ENCODE data around the gene IL34.

IL34 gene

DNA sequence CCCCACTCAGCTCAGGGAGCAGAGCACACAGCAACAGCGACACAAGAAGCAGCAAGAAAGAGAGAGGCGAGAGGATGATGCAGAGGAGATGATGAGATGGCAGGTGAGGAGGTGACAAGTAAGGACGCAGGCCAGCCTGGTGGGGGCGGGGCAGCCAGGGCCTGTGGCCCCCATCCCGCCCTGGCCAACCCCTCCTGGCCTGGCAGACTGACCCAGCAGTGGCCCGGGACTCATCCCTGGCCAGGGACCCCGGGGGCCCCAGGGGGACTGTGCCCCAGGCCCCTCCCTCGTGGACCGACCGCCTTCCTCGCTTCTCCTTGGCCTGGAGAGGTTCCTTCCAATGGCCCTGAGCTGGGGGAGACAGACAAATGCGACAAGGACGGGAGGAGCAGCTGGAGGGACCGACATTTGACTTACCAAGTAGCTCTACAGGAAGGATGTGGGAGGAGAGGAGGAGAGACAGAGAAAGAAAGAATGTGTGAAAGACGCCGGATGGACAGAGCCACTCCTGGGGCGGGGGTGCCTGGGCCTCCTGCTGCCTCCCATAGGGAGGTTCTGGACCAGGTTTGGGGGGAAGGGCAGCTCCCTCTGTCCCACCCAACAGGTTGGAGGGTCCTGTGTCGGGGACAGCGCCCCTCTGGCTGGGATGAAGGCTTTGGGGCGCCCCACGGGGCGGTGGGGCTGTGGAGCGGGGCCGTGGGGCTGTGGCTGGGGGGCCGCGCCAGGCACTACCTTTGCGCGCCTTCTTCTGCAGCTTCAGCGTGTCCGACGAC lies 32.7 kb downstream of the IL34 start:
- DNase-seq: no peak

DNA sequence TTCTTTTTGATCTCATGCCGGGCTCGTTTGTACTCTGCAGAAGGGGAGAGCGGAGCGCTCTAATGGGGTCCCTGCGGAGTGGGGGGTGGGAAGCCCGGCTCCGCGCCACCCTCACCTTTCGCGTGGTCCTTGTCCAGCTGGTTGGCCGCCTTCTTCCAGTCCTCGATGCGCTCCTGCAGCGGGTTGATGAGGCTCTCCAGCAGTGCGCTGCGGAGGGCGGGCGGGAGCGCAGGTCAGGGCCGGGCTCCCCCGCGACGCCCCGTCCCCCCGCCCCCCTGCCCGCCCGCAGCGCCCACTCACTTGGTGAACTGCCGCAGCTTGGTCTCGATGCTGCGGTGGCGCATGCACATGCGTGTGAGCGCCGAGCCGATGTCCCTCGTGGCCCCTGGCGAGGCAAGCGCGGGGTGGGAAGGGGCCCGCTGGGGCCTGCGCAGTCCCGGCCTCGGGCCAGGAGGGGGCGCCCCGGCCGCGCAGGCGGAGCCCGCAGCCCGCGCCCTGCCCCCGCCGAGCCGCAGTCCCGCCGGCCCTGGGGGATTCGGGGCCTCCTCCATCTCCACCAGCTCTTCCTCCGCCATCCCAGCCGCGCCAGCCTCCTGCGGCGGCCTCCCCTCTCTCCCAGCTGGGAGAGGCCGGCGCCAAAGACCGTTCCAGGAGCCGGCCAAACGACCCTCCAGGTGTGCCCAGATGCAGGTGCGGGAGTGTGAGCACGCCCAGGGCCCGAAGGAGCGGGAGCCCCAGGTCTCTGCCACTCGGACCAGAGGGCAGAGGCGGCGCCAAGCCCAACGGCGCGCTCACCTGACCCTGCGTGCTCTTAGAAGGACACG lies 33.5 kb downstream of the IL34 start:
- DNase-seq: no peak

DNA sequence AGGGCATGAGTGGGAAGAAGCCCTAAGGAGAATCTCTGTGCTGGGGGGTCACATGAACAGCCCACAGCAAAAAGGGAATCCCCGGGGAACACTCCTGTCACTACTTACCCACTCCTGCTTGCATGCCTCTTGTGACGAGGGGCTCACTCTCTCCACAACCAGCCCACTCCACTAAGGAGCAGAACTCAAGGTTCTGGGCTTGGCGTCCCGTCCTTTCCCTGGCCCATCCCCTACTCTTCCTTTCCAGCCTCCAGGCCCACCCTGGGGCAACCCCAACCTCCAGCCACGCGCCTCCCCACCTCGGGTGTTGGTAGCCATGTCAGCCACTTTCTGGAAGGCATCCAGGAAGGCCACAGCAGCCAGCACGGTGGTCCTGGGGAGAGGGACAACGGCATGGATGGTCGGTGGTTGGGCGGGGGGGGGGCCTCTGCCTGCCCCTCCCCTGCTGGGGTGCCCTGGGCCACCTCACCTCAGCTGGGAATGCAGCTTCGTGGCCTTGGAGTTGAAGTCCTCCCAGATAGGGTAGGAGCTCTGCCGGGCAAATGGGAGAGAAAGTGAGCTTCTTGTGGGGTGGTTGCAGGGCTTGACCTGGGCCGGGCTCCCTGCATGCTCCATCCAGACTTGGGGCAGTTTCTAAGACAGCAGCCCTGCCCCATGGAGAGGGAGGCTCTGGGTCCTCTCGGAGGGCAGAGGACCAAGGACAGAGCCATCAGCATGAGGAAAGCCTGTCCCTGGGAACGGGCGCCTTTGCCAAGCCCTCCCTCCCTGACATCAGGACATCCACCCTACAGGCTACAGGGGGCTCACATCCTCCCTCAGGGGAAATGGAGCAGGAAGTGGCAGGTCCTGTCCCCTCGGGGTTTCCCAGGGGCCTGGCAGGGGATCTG lies 34.4 kb downstream of the IL34 start:
- DNase-seq: no peak

DNA sequence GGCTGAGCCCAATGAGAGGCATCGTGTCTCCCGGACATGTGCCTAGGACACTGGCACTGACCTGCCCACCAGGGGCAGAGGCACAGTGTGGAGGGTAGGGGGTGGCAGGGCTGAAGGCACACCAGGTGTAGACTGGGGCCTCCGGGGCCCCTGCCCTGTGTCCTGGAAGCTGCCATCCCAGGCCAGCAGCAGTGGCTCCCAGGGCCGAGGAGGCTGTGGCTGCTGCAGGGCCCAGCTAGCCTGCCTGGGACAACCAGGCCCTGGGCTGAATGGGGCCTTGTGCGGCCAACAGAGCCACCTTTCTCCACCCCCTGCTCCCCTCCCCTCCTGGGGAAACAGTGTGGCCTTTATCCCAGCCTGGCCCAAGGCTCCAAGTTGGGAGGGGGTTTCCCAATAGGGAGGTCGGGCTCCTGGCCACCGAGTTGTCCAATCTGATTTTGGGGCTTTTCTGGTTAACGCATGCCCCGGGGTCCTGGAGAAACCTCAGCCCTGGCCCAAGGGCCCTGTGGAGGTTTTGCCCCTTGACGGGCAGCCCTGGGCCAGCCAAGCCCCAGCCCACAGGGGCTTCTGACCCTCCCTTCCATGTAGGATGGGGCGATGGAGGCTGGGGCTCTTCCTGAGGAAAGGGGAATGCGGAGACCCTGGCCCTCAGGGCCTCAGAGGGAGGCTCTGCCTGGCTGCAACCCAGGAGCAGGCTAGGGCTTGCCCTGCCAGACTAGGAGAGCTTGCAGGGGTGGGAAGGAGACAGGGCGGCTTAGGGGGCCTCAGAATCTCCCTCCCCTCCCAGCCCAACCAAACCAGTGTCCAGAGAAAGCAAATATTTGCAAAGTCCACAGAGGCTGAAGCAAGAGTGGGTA lies 35.3 kb downstream of the IL34 start:
- DNase-seq: no peak

DNA sequence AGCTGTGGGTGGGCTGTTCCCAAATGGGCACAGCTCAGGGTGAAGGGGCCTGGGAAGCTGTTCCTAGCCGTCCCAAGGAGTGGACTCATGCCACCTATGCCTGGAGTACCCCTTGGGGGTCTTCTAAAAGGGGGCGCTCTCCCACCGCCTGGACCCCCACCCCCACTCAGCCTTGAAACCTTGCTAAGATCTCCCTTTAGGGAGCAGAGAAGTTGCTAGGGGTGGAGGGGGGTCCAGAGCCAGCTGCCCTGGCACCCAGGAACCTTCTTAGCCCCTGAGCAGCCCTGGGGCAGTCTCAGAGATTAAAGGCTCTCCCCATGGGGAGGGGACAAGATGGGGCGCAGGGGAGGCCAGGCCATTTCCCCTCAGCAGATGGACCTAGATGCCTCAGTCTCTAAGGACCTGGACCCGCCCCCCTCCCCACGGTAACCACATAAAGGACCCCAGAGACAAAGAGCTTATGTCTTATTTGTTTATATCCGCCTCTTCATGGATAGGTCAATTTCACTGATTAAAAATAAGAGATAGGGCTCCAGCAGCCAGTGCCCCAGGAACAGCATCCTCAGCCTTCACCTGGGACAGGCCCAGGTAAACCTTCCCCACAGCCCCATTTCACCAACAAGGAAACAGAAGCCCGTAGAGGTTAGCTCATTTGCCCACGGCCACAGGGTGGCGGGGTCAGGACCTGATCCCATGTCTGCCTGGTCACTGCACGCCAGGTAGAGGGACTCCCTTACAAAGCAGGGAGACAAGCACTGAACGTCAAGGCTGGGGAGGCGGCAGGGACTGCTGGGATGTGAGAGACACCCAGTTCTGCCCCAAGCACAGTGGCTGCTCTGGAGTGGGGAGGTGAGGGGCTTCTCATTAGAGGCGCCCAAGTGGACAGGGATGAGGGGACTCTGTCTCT lies 36.1 kb downstream of the IL34 start:
- no peak for DNase-seq

DNA sequence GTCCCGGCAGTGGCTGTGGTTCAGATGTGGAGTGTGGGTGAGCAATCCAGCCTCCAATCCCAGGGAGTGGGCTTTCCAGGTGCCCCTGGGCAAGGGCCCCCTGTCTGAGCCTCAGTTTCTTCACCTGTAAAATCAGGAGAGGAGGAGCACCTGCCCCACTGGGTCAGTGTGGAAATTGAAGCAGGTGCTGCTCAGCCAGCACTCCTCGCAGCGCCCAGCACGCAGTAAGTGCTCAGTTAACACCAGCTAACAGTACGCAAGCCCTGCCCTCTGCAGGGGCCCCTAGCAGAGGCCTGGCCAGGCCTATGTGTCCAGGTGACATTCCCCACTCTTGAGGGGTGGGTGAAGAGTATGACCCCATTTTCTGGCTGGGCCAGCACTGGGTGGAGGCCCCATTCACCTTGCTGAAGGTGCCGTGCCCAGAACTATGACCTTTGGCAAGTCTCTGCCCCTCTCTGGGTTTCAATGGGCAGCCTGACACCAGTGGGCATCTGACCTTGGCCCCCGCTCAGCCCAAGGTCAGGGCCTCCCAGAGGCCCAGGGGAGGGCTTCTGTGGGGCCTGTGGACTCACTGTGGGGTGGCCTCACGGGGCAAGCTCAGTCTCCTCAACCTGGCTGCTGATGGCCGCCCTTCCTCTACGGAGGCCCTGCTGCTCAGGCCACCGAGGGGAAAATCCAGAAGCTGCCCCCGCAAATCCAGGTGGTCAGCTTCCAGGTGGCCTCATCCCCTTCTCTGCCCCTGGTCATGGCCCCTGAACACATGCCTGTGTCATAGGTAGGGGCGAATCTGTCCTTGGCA lies 37.0 kb downstream of the IL34 start:
- DNase-seq: no peak

DNA sequence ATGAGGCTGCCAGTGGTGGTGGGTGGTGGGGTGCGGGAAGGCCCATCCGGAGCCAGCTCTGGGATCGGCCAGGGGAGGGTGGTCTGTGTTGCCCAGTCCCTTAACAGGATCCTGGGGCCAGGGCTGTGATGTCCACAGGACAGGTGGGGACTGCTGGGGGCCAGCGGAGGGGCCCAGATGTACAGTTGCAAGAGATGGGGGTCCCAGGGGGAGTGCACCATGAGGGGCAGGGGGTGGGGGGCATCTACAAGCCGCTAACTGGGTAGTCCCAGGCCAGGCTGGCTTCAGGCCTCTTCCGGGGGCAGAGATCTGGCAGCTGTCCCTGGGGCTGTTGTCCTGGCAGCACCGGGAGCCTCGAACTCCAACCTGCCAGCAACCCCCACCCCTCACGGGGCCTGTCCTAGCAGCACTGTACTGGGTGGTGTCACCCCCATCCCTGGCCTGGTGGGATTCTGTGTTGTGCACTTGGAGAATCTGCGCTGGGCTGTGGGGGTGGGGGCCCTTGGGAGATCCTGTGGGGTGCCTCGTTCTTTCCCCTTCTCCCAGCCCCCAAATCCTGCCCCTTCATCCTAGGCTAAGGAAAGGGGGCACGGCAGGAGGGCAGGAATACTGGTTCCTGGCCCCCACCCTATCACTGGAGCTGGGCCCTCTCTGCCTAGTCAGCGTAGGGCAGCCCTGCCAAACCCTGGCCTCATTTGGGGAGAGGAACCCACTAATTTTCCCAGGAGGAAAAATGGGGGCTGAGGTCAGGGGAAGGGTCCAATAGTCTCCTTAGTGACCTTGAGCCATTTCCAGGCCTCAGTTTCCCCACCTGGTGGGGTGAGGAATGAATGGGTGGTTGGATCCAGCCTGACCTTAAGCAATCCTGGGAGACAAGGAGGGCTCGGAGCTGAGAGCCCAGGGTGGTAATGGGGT lies 38.0 kb downstream of the IL34 start:
- no peak for DNase-seq

DNA sequence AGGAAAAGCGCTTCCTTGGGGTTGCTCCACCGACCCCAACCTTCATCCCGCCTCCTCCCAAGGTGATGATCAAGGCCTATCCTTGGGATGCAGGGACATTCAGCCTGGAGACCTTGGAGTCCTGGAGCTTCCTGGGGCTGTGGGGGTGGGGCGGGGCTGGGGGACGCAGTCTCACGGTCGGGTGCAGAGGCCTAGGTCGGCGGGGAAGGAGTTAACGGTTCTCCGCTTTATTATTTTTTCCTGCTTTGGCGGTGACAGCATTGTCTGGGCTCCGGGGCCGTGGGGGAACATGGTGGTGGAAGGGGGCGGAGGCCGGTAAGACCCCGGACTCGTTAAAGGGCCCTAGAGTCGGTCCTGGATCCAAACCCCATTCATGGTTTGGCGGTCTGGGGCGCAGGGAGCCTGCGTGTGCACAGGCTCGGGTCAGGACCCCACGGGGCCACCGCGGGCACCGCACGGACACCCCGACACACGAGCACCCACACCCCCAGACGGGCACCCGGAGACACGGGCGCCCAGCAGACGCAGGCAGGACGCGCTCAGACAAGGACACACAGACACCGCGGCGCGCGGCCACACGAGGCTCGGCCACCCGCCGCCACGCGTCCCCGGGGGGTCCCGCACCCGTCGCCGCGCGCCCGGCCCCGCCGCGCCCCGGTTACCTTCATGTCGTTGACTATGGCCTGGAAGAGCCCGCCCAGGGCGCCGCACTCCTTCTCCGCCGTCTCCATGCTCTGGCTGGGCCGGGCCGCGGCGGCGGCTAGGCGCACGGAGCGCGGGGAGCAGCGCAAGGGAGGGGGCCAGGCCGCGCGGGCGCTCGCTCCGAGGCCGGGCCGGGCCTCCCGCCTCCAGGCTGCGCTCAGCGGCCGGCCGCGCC lies 38.9 kb downstream of the IL34 start:
- no peak for DNase-seq

DNA sequence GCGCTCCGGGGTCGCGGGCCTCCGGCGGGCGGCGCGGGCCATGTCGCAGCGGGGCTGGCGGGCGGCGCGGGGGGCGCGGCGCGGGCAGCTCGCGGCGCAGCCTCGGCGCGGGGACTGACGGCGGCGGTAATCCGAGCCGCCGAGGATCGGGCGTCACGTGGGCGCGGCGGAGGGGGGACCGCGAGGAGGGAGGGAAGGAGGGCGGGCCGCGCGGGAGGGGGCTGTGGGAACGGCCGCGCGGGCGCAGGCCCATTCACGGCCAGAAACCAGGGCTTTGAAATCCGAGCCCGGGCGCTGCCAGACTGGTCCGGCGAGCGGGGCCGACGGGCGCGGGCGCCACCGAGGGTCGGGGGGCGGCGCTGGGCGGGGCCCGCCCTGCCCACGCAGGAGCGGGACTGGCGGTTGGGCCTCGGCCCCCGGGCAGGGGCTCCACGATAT lies 39.6 kb downstream of the IL34 start, which contains the start of gene MTSS2:
TSS of gene MTSS2 (minus strand) at position 116 of the 438 bp plus-strand sequence. CDS start 262 bp downstream, outside the sequence.
- no peak for DNase-seq

DNA sequence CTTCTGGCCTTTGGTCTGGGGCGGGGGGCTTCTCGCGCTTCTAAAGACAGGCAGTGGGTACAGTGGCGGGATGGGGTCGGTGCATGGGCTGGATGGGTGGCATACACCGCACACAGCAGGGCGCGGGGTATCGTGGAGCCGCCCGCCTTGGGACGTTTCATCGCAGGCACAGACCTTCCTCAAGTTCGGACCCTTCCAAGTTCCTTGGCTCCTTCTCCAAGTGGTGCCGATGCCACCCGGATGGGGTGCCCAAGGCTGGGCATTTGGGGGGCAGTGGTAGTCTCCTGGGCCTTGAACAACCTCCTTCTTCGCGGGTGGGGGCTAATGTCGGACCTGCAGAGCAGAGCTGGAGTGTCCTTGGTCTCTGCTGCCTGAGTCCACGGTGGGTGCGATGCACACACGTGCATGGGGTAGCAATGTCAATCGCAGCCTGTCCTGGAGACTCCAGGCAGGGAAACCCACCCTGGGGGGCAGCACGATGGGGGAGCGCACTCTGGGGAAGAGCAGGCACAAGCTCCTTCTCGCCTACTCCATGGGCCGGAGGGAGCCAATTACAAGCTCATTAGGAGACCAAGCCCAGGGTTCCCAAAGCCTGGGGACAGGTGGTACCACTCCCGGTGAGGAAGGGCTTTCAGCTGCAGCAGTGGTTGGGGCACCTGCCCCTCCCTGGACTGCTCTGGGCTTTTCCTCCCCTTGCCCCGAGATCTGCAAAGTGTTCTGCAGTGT lies 40.2 kb downstream of the IL34 start:
- DNase-seq: no peak

DNA sequence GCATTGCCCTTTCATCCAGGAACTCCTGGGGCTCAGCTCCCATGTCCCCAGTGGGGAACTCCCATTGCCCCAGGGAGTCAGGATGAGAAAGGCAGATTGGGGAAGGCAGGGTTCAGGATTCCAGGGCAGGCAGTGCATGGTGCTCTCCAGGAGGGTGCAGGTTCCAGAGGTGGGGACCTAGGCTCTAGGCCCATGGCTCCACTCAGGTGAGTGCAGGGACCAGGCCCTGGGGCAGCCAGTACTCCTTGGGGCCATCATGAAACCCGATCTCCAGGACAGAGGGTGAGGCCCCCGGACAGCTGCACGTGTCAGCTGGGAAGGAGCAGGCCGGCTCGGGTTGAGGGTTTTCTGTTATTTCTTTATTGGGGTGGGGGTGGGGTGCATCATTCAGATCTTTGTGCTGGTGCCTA lies 40.7 kb downstream of the IL34 start:
- no peak for DNase-seq

DNA sequence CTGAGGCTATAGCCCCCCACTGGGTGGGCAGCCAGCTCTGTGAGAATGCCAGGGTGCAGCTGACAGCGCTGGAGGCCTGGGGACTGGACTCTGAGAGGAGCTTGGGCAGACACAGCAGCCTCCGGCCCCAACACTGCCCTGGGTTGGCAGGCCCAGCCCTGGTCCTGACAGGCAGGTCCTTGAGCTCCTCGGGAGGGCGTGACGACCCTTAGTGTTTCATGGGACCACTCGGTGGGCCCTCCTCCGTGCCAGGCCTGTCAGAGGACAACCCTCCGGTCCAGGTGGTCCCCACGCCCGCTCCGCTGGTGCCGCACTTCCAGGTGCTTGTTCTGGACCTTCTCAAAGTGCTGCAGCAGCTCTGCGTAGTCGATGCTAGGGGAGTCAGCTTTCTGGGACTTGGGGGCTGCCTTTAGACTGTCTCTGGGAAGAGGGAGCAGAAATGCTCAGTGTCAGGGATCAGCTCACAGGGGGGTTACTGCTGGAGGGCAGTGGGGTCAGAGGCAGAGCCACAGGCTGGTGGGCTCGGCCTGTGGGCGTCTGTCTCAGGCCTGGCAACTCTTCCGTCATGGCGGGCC lies 41.4 kb downstream of the IL34 start:
- no peak for DNase-seq

DNA sequence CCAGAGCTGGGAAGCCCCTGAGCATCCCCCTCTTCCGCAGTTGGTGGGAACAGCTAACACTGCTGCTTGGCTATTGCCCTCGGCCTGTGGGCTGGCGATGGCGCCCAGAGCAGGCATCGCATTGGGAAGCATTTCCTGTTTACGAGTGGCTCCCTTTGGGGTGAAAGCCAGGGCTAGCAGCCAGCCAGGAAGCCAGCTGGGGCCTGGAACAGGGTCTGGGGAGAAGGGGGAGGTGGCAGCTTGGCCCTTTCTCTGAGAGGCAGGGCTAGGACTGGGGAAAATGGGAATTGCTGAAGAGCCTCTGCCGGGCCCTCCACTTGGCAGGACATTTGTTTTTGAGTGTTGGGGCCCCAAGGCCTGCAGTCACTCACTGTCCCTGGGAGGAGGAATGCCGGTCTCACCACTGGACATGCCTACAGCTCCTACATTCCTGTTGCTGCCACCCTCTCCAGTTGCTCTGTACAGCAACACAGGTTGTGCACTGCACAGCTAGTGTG lies 41.9 kb downstream of the IL34 start:
- no peak for DNase-seq

DNA sequence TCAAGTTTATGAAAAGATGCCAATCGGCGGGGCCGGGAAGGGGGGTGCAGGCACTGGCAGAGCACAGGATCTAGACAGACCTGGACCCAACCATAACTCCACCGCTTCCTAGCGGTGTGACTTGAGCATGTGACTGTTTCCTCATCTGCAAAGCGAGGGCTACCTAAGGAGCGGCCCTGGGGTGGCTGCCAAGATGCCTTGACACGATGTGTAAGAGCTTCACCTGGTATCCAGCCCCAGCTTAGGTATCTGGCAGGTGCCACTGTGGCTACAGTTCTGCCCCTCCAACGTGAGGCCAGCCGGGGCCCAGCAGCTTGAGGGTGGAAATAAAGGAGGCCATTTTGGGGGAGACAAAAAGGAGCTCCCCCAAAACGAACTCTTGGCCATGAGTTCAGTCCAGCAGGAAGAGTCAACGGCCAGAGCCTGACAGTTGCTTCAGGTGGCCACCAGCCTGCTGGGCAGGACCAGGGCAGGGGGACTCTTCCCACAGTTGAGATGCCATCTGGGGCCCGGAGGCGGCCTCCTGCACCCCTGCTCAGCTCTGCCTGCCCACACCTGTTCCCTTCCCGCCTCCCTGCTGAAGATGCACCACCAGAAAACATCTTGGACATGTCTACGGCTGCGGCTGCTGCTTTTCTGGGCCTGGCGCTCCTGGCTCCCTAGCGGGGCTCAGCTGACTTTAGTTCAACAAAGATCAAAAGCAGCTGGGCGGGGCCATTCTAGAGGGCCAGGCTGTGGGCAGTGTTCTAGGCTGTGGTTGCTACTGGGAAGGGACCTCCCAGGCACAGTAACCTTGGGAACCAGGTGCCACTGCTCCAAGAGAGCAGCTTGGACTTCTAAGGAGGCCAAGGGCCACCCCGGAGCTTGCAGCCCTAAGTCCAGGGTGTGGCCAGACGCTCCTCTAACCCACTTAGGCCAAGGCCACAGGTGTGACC lies 42.9 kb downstream of the IL34 start:
- no peak for DNase-seq

Measured in CD4-positive, alpha-beta T cell treated with Interleukin-21 for 1 hour (primary cell).